ENCODE data around the gene SGSM2. TPM values are rescaled to one million over a fixed set of nuclear protein-coding genes. Genes with fewer than 3 reads are reported as not detected.
A peak's percentile ranks its signal among the peaks of the same experiment; 100 is the strongest.

SGSM2 gene
- total RNA-seq, result 10 to 100 TPM; 17.6 to 34.6 (median 24.5) TPM
- 100 to 1,000 TPM; 152 to 153 TPM for polyA plus RNA-seq

GRCh38 chr17:2336852-2337543 is at the start of gene SGSM2:
Gene SGSM2, plus strand, starts transcription at chr17:2337501. Its CDS starts 188 bp downstream, at chr17:2337689.
- FAIRE-seq (no peak), DNase-seq (peak; percentile 41 to 87 (median 68)), ATAC-seq (peak; percentile 55 to 74 (median 59))
- H3K27ac ChIP-seq, result peak within 1 kb of the TSS; percentile 68 to 86 (median 77)
- no peaks in the 10 kb centered on the region for H3K27me3 ChIP-seq
- peak within 1 kb of the TSS; percentile 69 to 93 (median 88) for H3K4me3 ChIP-seq
- intact Hi-C loops (cut with DNase I), result no loop called here
- TF ChIP-seq CTCF (IDR thresholded peaks at IDR 0.05), result no peak
- H3K36me3 ChIP-seq, result peaks cover 4 to 24% (median 21%) of the 10 kb centered on the region in 3 donors
- WGBS, 2 donors, result 1% methylated on average over 57 to 77 of the region's 77 CpGs
- no peaks in the 10 kb centered on the region for H3K9me3 ChIP-seq
- H3K4me1 ChIP-seq, result peaks cover 10 to 12% (median 11%) of the 10 kb centered on the region in 3 donors

- H3K4me1 ChIP-seq, result no peaks in the 10 kb centered on the region
- H3K9me3 ChIP-seq, result no peaks in the 10 kb centered on the region
- DNase-seq, result no peak
- no peak for ATAC-seq
- 91 to 93% methylated on average over 5 of the region's 5 CpGs for WGBS, 2 donors
- no peak overlapping the region for H3K4me3 ChIP-seq
- no peak overlapping the region for H3K27ac ChIP-seq
- TF ChIP-seq CTCF (IDR thresholded peaks at IDR 0.05), result no peak
- no peaks in the 10 kb centered on the region for H3K27me3 ChIP-seq
- H3K36me3 ChIP-seq, result peaks cover 0 to 37% (median 11%) of the 10 kb centered on the region in 3 donors
- intact Hi-C loops (cut with DNase I), result no loop called here
- FAIRE-seq, result no peak
Measured at GRCh38 chr17:2289878-2290478, 47.3 kb upstream of the SGSM2 start.

- FAIRE-seq (no peak), ATAC-seq (no peak), DNase-seq (no peak)
- Histone ChIP-seq H3K4me3 (no peak overlapping the region), H3K9me3 (no peaks in the 10 kb centered on the region), H3K27me3 (no peaks in the 10 kb centered on the region), H3K27ac (no peak overlapping the region), H3K36me3 (peaks cover 0 to 48% (median 11%) of the 10 kb centered on the region in 3 donors), H3K4me1 (no peaks in the 10 kb centered on the region)
- intact Hi-C loops (cut with DNase I), result no loop called here
- TF ChIP-seq CTCF (IDR thresholded peaks at IDR 0.05), result no peak
- 70 to 80% methylated on average over 2 of the region's 2 CpGs for WGBS, 2 donors
Measured at GRCh38 chr17:2292100-2292499, 45.2 kb upstream of the SGSM2 start.

DNA sequence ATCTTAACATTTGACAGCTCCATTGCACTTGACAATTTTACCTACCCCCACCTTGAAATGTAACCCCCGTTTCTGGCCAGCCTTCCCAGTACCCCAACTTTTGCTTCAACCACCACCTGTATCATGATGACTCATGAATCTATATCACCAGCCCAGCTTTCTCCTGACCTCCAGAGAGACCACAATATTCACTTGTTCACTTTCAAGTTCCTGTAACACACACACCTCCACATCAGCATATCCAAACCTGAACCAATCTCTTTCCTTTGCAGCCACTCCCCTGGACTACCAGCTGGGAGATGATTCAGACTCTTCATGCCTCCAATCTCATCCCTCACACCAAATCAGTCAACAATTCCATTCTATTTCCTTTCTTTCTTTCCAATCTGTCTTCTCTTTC is 41.7 kb upstream of the SGSM2 start:
- H3K9me3 ChIP-seq, result no peaks in the 10 kb centered on the region
- H3K27ac ChIP-seq, result no peak overlapping the region
- intact Hi-C loops (cut with DNase I), result no loop called here
- FAIRE-seq (no peak), DNase-seq (no peak), ATAC-seq (no peak)
- H3K4me3 ChIP-seq, result no peak overlapping the region
- 81 to 88% methylated on average over 1 of the region's 1 CpG for WGBS, 2 donors
- H3K4me1 ChIP-seq, result no peaks in the 10 kb centered on the region
- no peak for TF ChIP-seq CTCF (IDR thresholded peaks at IDR 0.05)
- H3K27me3 ChIP-seq, result no peaks in the 10 kb centered on the region
- peaks cover 0 to 30% (median 11%) of the 10 kb centered on the region in 3 donors for H3K36me3 ChIP-seq

DNA sequence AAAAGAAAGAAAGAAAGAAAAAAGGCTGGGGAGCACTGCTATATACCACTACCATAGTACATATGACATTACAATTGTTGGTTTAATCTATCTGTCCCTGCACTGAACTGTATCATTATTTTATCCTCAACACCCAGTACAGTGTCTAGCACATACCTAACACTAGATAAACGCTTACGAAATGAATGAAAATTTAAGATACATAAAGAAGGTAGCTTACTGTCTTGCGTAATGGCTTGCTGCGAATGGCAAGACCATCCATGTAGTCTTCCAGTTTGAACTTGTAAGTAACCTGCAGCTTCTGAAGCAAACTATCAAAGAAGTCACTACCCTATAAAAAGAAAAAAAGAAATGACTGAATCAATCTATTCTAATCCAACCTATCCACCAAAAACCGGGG is 40.3 kb upstream of the SGSM2 start:
- ATAC-seq (no peak), DNase-seq (no peak), FAIRE-seq (no peak)
- Histone ChIP-seq H3K9me3 (no peaks in the 10 kb centered on the region), H3K4me3 (no peak overlapping the region), H3K27me3 (no peaks in the 10 kb centered on the region), H3K4me1 (peaks cover 0 to 5% (median 4%) of the 10 kb centered on the region in 3 donors), H3K27ac (no peak overlapping the region), H3K36me3 (peaks cover 0 to 26% (median 9%) of the 10 kb centered on the region in 3 donors)
- 86 to 88% methylated on average over 5 of the region's 5 CpGs for WGBS, 2 donors
- no peak for TF ChIP-seq CTCF (IDR thresholded peaks at IDR 0.05)
- intact Hi-C loops (cut with DNase I), result no loop called here
